NCI-H1436 (cell line): ENCODE results near the gene EXOC3.

Experiments
- DNase-seq: peaks from one replicate; lab custom pipeline; 2025; lab: John Stamatoyannopoulos, UW

The EXOC3 gene

GRCh38 chr5:457195-457961 is 14.4 kb downstream of the EXOC3 start:
- DNase-seq = no peak

GRCh38 chr5:458547-459353 is 15.8 kb downstream of the EXOC3 start:
- DNase-seq = no peak

GRCh38 chr5:459562-460272 is 16.7 kb downstream of the EXOC3 start:
- DNase-seq = no peak

GRCh38 chr5:460273-460625 is 17.3 kb downstream of the EXOC3 start:
- DNase-seq = no peak

- DNase-seq = no peak
Measured at GRCh38 chr5:462051-462481, 19.1 kb downstream of the EXOC3 start.

- DNase-seq = no peak
Measured at GRCh38 chr5:463301-463700, 20.3 kb downstream of the EXOC3 start.

GRCh38 chr5:463952-464351 is 21.0 kb downstream of the EXOC3 start:
- DNase-seq = no peak

- DNase-seq = no peak
Measured at GRCh38 chr5:464446-464842, 21.5 kb downstream of the EXOC3 start.

GRCh38 chr5:464843-465590 is 22.0 kb downstream of the EXOC3 start:
- DNase-seq = no peak

GRCh38 chr5:465591-466403 is 22.8 kb downstream of the EXOC3 start:
- no peak for DNase-seq

- no peak for DNase-seq
Measured at GRCh38 chr5:466661-467310, 23.8 kb downstream of the EXOC3 start.

GRCh38 chr5:468401-468800 is 25.4 kb downstream of the EXOC3 start:
- no peak for DNase-seq

- DNase-seq = no peak
Measured at GRCh38 chr5:469752-470483, 26.9 kb downstream of the EXOC3 start.

GRCh38 chr5:470961-471749 is 28.2 kb downstream of the EXOC3 start:
- DNase-seq = no peak

GRCh38 chr5:471750-472058 is 28.7 kb downstream of the EXOC3 start:
- DNase-seq = no peak

GRCh38 chr5:472076-472655 is 29.2 kb downstream of the EXOC3 start:
- DNase-seq = no peak

GRCh38 chr5:472656-473550 is 29.9 kb downstream of the EXOC3 start:
- DNase-seq = peak; percentile 93
